HepG2 (cell line): ENCODE measurements around the gene C14orf93. TPM values are rescaled to one million over a fixed set of nuclear protein-coding genes. Genes with fewer than 3 reads are reported as not detected.

ENCODE experiments used
- ARHGAP35 ChIP-seq: sonication (generic); formaldehyde crosslinking; IDR thresholded peaks from 2 replicates; pipeline ENCODE4 v1.9.0; 2022; ENCODE audit warnings: mild to moderate bottlenecking, inconsistent platforms, moderate library complexity, missing genetic modification reagents, borderline replicate concordance
- CHD4 ChIP-seq: fragments of 200-600 bp; sonication (generic); IDR thresholded peaks from 2 replicates; pipeline ENCODE4 v1.7.0; 2017; ENCODE audit warnings: mild to moderate bottlenecking, low read length, borderline replicate concordance
- ETV5 ChIP-seq: IDR thresholded peaks from 2 replicates; pipeline ENCODE4 v1.6.1; 2018; ENCODE audit warnings: missing biosample characterization, missing genetic modification reagents, inconsistent platforms, borderline replicate concordance
- HDAC1 ChIP-seq: sonication (generic); formaldehyde crosslinking; IDR thresholded peaks from 2 replicates; pipeline ENCODE4 v1.5.1; 2020; ENCODE audit warnings: mild to moderate bottlenecking, missing genetic modification reagents
- ISX ChIP-seq: sonication (generic); formaldehyde crosslinking; conservative IDR thresholded peaks from 2 replicates; pipeline ENCODE4 v1.5.0; 2020; ENCODE audit warnings: missing genetic modification reagents
- KLF15 ChIP-seq: sonication (generic); formaldehyde crosslinking; IDR thresholded peaks from 2 replicates; pipeline ENCODE4 v1.8.1; 2023; ENCODE audit warnings: borderline replicate concordance, mild to moderate bottlenecking, inconsistent platforms, missing genetic modification reagents, mixed read lengths
- LCORL ChIP-seq, 2 experiments: fragments of 450-650 bp in 1 of 2; sonication (generic) in 1 of 2; formaldehyde crosslinking in 1 of 2; IDR thresholded peaks; 2 replicates each; pipeline versions ENCODE4 v1.5.0 to v1.6.1; 2017 to 2020; ENCODE audit warnings: antibody characterized with exemption in 1 of 2, missing genetic modification reagents in 1 of 2
- NFIC ChIP-seq: IDR thresholded peaks from 2 replicates; pipeline ENCODE4 v1.6.1; 2012; ENCODE audit warnings: mild to moderate bottlenecking, low read length, inconsistent platforms
- NFYB ChIP-seq: sonication (generic); formaldehyde crosslinking; IDR thresholded peaks from 2 replicates; pipeline ENCODE4 v1.4.0; 2020; ENCODE audit warnings: missing genetic modification reagents
- POGK ChIP-seq: sonication (generic); formaldehyde crosslinking; conservative IDR thresholded peaks from 2 replicates; pipeline ENCODE4 v1.8.0; 2022; ENCODE audit warnings: mild to moderate bottlenecking, moderate library complexity, missing genetic modification reagents
- RAD21 ChIP-seq: fragments of 450-650 bp; formaldehyde crosslinking; IDR thresholded peaks from 2 replicates; pipeline ENCODE4 v1.5.0; 2020; ENCODE audit warnings: mild to moderate bottlenecking
- RBM22 ChIP-seq: fragments of 200-400 bp; formaldehyde crosslinking; optimal IDR thresholded peaks from 2 replicates; pipeline ENCODE3; 2017; ENCODE audit warnings: mild to moderate bottlenecking, low read length, moderate library complexity
- ZBTB8A ChIP-seq: sonication (generic); formaldehyde crosslinking; IDR thresholded peaks from 2 replicates; pipeline ENCODE4 v1.4.0; 2020; ENCODE audit warnings: mild to moderate bottlenecking, low read depth, missing genetic modification reagents, borderline replicate concordance
- ZFP62 ChIP-seq: sonication (generic); formaldehyde crosslinking; IDR thresholded peaks from 2 replicates; pipeline ENCODE4 v1.4.0; 2020; ENCODE audit warnings: missing genetic modification reagents
- ZNF142 ChIP-seq: sonication (generic); formaldehyde crosslinking; IDR thresholded peaks from 2 replicates; pipeline ENCODE4 v1.4.0; 2020; ENCODE audit warnings: missing genetic modification reagents
- ZNF546 ChIP-seq: sonication (generic); formaldehyde crosslinking; conservative IDR thresholded peaks from 2 replicates; pipeline ENCODE4 v1.8.1; 2023; ENCODE audit warnings: mild to moderate bottlenecking, missing genetic modification reagents
- ZNF772 ChIP-seq: sonication (generic); formaldehyde crosslinking; IDR thresholded peaks from 2 replicates; pipeline ENCODE4 v1.5.0; 2020; ENCODE audit warnings: mild to moderate bottlenecking, missing genetic modification reagents
- ZSCAN29 ChIP-seq: sonication (generic); formaldehyde crosslinking; conservative IDR thresholded peaks from 2 replicates; pipeline ENCODE4 v1.4.0; 2020; ENCODE audit warnings: mild to moderate bottlenecking, missing genetic modification reagents
- ZUFSP ChIP-seq: sonication (generic); formaldehyde crosslinking; IDR thresholded peaks from 2 replicates; pipeline ENCODE4 v1.9.0; 2021; ENCODE audit warnings: missing genetic modification reagents, mild to moderate bottlenecking, borderline replicate concordance
- polyA plus RNA-seq, 8 experiments: library from polyadenylated mRNA; depleted of rRNA in 3 of 8; stranded (reverse) in 7 of 8; unstranded in 1 of 8; fragments of >200 nt; fragmentation: Illumina TruSeq in 4 of 8; extraction: Trizol in 4 of 8; gene quantifications; 2 replicates each; pipeline versions ENCODE4 v1.2.1 to v1.2.3, GENCODE V29; 2011 to 2016; ENCODE audit warnings: low read depth in 4 of 8, missing spikeins in 1 of 8, mixed read lengths in 1 of 8; ENCODE audit not compliant: insufficient read depth in 1 of 8
- total RNA-seq, 5 experiments: library from RNA; depleted of rRNA; stranded (reverse); fragments of >200 nt; fragmentation: Illumina TruSeq; extraction: Trizol; gene quantifications; 2 replicates each; pipeline ENCODE4 v1.2.3, GENCODE V29; 2016; ENCODE audit warnings: low read depth in 1 of 5

Gene C14orf93
- total and polyA plus RNA-seq, 2 of the 13 experiments (the other 11 are each of a cell fraction or from before 2014, with no cell fraction given) = 11.4 to 22.5 TPM

GRCh38 chr14:23045419-23046357, 35.7 kb upstream of the C14orf93 start (continued):
- TF ChIP-seq ZUFSP (0 out of 2 replicates have a peak, but pooled peaks have one; percentile 53), ZFP62 (CRISPR knock-in tag) (no peak), CHD4 (no peak), ZNF772 (CRISPR knock-in tag) (no peak), ARHGAP35 (CRISPR knock-in tag) (no peak), POGK (CRISPR knock-in tag) (no peak), ZSCAN29 (CRISPR knock-in tag) (no peak), RAD21 (CRISPR knock-in tag) (no peak), ZBTB8A (CRISPR knock-in tag) (no peak), ZNF142 (CRISPR knock-in tag) (no peak), ZNF546 (no peak), ETV5 (CRISPR knock-in tag) (0 out of 2 replicates have a peak, but pooled peaks have one; percentile 6), ISX (CRISPR knock-in tag) (no peak), LCORL (IDR thresholded peaks at IDR 0.05) (no peak), LCORL (CRISPR knock-in tag; IDR thresholded peaks at IDR 0.05) (peak; percentile 52; the same call in 1 of the 2 replicates), NFYB (CRISPR knock-in tag) (no peak), HDAC1 (CRISPR knock-in tag) (peak; percentile 36; the same call in 1 of the 2 replicates), KLF15 (CRISPR knock-in tag) (no peak), NFIC (no peak), RBM22 (no peak)
